Mesothelial cell of epicardium (in vitro differentiated cells): ENCODE measurements around the gene GALNT13. TPM values are rescaled to one million over a fixed set of nuclear protein-coding genes. Genes with fewer than 3 reads are reported as not detected.

Experiments
- DNase-seq, 2 experiments: peaks; one replicate each; pipeline ENCODE4 v3.0.0; 2021; ENCODE audit warnings: low spot score in 2 of 2; ENCODE audit not compliant: unreplicated experiment in 2 of 2
- H3K27ac Mint-ChIP-seq: 2 replicates; pipeline ENCODE4 v1.8.0; 2021; ENCODE audit warnings: mixed read lengths
- H3K27me3 Mint-ChIP-seq: 2 replicates; pipeline ENCODE4 v1.8.0; 2021; ENCODE audit warnings: low read depth, mixed read lengths
- H3K36me3 Mint-ChIP-seq: 2 replicates; pipeline ENCODE4 v1.8.0; 2021; ENCODE audit warnings: mixed read lengths
- H3K4me1 Mint-ChIP-seq: 2 replicates; pipeline ENCODE4 v1.8.0; 2021; ENCODE audit warnings: mixed read lengths
- H3K4me3 Mint-ChIP-seq: 2 replicates; pipeline ENCODE4 v1.8.0; 2021; ENCODE audit warnings: mild to moderate bottlenecking, moderate library complexity, mixed read lengths
- H3K9me3 Mint-ChIP-seq: 2 replicates; pipeline ENCODE4 v1.8.0; 2021; ENCODE audit warnings: mixed read lengths
- total RNA-seq: library from RNA; stranded (reverse); gene quantifications from 3 replicates; pipeline ENCODE4 v1.2.1, GENCODE V29; 2021
- TF ChIP-seq, protein P1 (sequence below): fragments of 200-600 bp; sonication (generic); IDR thresholded peaks from one replicate; pipeline ENCODE4 v1.5.0; 2021; ENCODE audit warnings: antibody characterized with exemption; ENCODE audit not compliant: unreplicated experiment

Gene GALNT13
- total RNA-seq, 1 donor from 2014 or later, result 15.8 TPM

- no peak for DNase-seq
- H3K4me3 Mint-ChIP-seq, result no peak overlapping the region
- H3K4me1 Mint-ChIP-seq, result peaks cover 15% of the 10 kb centered on the region
- H3K36me3 Mint-ChIP-seq, result no peaks in the 10 kb centered on the region
- TF ChIP-seq, protein P1, sequence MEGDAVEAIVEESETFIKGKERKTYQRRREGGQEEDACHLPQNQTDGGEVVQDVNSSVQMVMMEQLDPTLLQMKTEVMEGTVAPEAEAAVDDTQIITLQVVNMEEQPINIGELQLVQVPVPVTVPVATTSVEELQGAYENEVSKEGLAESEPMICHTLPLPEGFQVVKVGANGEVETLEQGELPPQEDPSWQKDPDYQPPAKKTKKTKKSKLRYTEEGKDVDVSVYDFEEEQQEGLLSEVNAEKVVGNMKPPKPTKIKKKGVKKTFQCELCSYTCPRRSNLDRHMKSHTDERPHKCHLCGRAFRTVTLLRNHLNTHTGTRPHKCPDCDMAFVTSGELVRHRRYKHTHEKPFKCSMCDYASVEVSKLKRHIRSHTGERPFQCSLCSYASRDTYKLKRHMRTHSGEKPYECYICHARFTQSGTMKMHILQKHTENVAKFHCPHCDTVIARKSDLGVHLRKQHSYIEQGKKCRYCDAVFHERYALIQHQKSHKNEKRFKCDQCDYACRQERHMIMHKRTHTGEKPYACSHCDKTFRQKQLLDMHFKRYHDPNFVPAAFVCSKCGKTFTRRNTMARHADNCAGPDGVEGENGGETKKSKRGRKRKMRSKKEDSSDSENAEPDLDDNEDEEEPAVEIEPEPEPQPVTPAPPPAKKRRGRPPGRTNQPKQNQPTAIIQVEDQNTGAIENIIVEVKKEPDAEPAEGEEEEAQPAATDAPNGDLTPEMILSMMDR, result no peak
- H3K9me3 Mint-ChIP-seq, result no peaks in the 10 kb centered on the region
- H3K27me3 Mint-ChIP-seq, result no peaks in the 10 kb centered on the region
- no peak overlapping the region for H3K27ac Mint-ChIP-seq
Observed at GRCh38 chr2:154140249-154141025, 268.7 kb downstream of the GALNT13 start.

- H3K4me3 Mint-ChIP-seq, result no peak overlapping the region
- no peaks in the 10 kb centered on the region for H3K36me3 Mint-ChIP-seq
- no peaks in the 10 kb centered on the region for H3K9me3 Mint-ChIP-seq
- no peaks in the 10 kb centered on the region for H3K27me3 Mint-ChIP-seq
- no peak for DNase-seq
- TF ChIP-seq, protein P1, result no peak
- peaks cover 6% of the 10 kb centered on the region for H3K4me1 Mint-ChIP-seq
- no peak overlapping the region for H3K27ac Mint-ChIP-seq
Observed at GRCh38 chr2:154142480-154142879, 270.8 kb downstream of the GALNT13 start.

- Mint-ChIP-seq H3K36me3 (no peaks in the 10 kb centered on the region), H3K27me3 (no peaks in the 10 kb centered on the region), H3K4me1 (no peaks in the 10 kb centered on the region), H3K4me3 (no peak overlapping the region), H3K27ac (no peak overlapping the region), H3K9me3 (no peaks in the 10 kb centered on the region)
- no peak for DNase-seq
- TF ChIP-seq, protein P1, result no peak
Observed at GRCh38 chr2:154143105-154143504, 271.4 kb downstream of the GALNT13 start.

GRCh38 chr2:154158101-154158500 lies 286.4 kb downstream of the GALNT13 start:
- Mint-ChIP-seq H3K27me3 (no peaks in the 10 kb centered on the region), H3K27ac (peak overlapping the region; percentile 11), H3K4me3 (no peak overlapping the region), H3K9me3 (peaks cover 15% of the 10 kb centered on the region), H3K36me3 (no peaks in the 10 kb centered on the region), H3K4me1 (peaks cover 8% of the 10 kb centered on the region)
- TF ChIP-seq, protein P1, result no peak
- no peak for DNase-seq

DNA sequence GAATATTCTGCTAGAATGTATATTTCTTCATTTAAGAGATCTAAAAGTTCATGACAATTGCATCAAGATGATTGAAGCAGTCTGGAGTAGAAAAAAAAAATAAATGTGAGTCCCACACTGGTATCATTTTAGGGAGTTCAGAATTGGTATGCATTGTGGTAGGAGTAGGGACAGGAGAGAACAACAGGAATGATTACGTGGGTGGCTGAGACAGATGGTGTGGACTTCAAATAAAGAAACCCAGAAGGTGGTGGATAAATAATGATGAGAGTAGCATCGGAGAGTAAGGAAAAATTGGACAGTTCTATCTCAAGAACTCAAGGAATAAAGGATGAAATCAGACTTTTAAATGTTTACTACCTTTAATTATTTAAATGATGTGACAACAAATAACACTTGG lies 289.6 kb downstream of the GALNT13 start:
- TF ChIP-seq, protein P1, result no peak
- H3K9me3 Mint-ChIP-seq, result peaks cover 15% of the 10 kb centered on the region
- no peak for DNase-seq
- no peak overlapping the region for H3K27ac Mint-ChIP-seq
- no peaks in the 10 kb centered on the region for H3K36me3 Mint-ChIP-seq
- H3K4me1 Mint-ChIP-seq, result peaks cover 8% of the 10 kb centered on the region
- no peak overlapping the region for H3K4me3 Mint-ChIP-seq
- no peaks in the 10 kb centered on the region for H3K27me3 Mint-ChIP-seq
